Activated CD4-positive, alpha-beta T cell treated with anti-CD3 and anti-CD28 coated beads, Interleukin-2, amount 50 U/mL, for 1 hour (primary cell): ENCODE measurements around the gene VWF.

Experiments used
- DNase-seq: peaks from one replicate; pipeline ENCODE4 v3.0.0-alpha.2; 2020

VWF gene

DNA sequence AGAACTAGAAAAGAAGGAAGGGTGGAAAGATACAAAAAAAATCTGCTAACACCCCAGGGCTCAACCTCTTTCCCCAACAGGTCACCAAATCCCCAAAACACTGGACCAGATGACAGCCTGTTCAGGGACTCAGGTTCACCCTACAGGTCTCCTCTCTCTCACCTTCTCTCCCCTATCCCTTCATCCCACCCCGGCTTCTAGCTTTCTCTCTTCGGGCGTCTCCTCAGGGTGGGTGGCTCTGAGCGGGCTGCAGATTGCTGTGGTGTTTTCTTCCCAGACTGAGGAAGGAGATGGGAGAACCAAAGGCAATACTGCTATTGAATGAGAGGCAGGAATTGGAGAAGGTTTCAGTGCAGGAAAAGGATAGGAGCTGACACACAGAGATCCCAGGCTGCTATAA is 218.7 kb downstream of the VWF start:
- no peak for DNase-seq

DNA sequence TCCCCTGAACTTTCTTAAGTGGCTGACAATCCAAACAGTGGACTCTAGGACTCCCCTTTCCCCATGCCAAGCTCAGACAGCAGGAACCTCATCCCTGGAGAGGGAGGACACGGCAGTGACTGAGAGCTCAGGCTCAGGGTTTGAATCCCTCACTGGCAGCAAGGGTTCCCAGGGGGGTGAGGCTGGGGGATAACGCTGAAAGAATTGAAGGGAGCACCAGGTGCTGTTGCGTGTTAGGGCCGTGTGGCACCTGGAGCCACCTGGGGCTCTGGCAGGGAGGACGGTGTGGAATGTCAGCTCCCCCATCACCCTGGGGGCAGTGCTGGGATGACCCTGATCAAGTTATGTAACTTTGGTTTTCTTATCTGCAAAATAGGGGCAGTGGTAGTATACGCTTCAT is 219.5 kb downstream of the VWF start:
- DNase-seq: no peak

DNA sequence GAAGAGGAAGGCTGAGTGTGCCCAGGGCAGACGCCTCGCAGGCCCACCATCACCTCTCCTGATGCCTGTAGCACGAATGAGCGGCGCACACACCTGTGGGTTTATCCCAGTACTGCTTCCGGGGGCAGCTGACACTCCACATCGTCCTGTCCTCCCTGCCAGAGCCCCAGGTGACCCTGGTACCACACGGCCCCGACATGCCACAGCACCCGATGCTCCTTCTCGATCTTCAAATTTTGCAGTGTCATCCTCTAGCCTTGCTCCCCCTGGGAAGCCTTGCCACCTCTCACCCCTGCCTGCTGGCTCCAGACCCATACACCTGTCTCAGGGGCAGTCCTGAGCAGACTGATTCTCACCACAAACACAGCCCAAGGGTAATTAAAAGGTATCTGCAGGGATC is 220.0 kb downstream of the VWF start:
- no peak for DNase-seq

DNA sequence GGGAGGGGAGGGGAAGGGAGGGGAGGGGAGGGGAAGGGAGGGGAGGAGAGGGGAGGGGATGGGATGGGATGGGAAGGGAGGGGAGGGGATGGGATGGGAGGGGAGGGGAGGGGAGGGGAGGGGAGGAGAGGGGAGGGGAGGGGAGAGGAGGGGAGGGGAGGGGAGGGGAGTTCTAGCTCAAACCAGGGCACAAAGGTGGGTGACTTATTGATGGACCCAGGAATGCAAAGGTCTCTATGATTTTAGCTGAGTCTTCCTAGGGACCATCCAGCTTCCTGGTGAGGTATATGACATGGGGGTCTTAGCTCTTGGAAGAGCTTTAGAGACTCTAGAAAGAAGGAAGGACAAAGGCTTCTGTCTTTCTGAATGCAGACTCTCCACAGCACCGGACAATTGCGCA is 221.7 kb downstream of the VWF start:
- DNase-seq: no peak

DNA sequence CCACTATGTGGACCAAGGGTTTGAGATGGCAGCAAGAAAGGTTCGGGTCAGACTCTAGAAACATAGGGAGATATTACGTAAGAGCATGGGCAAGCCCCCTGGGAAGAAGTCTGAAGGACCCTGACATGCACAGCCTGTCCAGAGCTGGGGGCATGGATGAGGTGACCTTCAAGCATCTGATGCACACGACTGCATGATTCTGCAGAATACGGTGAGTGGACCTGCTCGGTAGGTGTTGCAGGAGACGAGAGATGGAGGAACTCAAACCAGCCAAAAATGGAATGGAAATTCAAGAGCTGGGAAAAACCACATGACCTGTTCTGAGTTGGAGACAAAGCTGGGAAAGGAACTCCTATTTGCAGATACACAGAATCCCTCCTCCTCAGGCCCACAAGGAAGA is 223.1 kb downstream of the VWF start:
- no peak for DNase-seq

DNA sequence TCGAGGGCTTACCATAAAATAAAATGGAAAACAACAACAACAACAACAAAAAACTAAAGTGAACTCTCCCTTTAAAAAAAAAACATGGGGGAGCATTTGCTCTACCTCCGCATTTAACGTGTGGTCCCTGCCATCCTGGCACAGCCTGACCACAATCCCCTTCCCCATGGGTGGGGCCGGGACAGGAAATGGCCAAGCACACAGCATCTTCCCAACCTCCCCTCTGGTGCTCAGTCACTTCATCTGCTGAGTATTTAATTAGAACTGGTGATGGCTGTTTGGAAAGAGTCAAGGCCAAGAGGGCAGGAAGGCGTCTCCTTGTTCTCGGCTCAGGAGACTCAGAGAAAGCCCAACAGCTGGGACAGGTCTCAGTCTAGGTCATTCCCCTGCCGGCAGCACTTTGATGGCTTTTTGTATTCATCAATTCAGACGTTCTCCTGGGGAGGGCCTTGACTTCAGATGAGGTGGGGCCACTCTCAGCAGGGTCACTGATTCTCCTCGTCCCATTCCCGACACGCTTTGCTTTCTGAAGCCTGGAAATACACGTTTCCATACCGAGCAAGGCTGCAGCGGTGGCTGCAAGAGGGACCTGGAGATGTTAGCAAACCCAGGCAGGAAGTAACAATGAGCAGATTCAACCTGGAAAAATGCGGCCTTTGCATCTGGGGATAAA is 223.8 kb downstream of the VWF start:
- no peak for DNase-seq

DNA sequence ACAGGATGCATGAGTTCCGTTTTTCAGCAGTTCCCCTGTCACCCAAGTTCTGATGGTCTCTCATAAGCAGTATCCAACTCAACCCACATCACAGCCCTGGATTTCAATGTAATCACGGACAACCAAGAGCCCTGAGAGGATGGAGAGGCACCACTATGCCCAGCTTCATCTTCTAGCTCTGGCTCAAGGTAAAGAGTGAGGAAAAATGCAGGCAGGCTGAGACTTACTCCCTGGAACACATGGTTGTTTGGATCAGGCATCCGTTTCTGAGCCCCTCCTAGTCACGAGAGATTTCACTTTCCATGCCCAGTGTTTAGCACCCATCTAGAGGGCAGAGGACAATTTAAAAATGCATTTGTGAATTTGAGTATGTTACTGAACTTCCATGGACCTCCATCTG is 224.4 kb downstream of the VWF start:
- no peak for DNase-seq

DNA sequence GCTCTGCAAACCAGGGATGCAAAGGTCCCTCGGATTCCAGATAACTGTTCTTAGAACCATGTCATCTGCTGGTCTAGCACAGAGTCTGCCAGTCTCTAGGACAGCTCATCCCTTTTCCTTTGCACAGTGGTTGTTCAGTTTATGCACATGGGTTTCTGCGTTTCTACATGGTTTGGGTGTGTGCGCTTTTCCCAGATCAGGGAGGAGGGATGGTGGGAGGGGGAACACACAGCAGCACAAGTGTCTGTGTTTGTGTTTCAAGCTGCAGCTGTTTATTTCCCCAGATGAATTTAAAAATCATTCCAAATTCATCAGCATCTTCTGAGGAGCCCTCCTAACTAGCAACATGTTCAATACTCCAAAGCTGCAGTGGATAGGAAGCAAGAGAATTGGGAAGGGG is 224.8 kb downstream of the VWF start:
- no peak for DNase-seq

DNA sequence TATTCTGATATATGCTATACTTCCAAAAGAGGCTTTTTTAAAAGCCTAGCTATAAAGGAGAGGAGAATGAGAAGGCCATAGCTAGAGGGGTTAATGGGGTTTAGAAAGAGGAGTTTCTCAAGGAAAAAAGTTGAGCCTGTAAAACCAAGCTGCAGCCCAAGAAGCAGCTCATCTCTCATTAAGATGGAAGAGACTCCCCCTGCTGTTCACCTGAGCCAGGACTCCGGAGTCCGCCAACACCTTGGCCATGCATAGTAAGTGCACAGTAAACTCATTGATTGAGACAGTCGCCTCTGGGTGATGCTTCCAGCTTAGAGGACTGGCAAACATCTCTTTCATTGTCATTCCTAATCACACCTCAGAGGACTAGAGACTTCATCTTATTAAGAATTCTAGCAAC is 225.6 kb downstream of the VWF start:
- DNase-seq: no peak
